GM19328 (cell line): ENCODE results near the gene RASA3.

Experiments
- ATAC-seq: cut with Tn5 transposase; IDR thresholded peaks from one replicate; pipeline ENCODE4 v1.9.1; 2021; ENCODE audit warnings: mild to moderate bottlenecking, moderate library complexity; ENCODE audit not compliant: unreplicated experiment

RASA3 gene

DNA sequence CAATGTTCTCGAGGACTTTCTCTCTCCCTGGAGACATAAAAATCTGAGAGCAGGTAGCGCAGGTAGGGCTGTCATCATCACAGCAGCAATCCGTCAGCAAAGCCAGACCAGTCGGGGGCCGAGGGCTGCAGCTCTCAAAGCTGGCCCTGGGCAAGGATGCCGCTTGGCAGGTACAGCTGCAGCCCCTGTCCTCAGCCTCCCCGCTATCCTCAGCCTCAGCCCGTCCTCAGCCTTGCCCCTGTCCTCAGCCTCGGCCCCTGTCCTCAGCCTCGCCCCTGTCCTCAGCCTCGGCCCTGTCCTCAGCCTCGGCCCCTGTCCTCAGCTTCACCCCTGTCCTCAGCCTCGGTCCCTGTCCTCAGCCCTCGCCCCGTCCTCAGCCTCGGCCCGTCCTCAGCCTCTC is 169.4 kb downstream of the RASA3 start:
- ATAC-seq: no peak

DNA sequence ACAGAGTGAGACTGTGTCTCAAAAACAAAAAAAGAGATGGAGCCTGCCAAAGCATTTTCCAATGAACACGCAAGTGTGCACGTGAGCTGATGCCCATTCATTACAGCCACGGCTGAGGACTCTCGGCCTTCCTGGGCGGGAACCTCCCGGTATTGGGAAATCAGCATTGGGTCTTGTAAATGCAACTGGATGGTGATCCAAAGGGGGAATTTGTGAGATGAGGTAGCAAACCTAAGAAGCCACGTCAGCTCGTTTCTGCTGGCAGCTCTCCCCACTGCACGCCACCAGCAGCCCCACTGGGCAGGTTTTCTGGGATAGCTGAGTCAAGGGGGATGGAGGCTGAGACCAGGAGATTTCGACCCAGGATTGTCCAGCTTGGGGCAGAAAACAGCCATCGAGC is 170.0 kb downstream of the RASA3 start:
- ATAC-seq: no peak

DNA sequence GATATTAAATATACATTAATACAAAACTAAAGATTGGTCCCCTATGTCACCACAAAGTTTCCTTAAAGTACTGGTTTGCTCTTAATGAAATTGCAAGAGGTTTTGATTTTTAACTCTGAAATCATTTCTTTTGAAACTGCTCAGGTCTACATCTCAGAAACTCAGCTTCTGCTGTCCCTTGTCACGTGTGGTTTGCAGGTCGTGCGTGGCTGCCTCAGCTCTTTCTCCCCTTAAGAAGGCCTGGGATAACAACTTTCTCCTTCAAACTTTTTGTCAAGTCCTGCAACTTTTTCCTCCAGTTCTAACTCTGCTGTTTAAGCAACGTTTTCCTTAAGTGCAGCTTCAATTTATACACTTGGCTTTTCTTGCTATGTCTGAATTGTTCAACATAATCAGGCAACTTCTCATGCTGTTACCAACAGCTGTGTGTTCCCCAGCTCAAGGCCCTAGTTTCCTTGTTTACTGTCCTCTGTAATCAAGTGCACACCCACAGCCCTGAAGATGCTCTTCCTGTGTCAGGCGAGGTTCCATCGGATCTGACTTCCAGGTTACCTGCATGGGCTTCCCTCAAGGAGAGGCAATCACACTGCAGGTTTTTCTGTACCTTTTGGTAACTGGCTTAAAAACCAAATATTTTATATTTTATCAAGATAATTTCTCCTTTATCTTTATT is 172.0 kb downstream of the RASA3 start:
- ATAC-seq: no peak

DNA sequence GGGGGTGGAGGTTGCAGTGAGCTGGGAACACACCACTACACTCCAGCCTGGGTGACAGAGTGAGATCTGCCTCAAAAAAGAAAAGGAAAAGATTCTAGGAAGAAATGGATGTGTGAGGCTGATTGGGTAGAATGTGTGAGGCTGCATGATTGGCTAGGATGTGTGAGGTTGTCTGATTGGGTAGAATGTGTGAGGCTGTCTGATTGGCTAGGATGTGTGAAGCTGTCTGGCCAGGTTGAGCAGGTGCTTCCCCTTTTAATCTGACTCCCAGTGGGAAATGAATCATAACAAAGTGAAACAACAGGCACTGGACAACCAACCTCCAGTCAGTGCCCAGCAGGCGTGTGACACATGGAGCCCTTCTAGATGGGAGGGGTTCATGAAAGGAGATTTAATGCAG is 173.2 kb downstream of the RASA3 start:
- no peak for ATAC-seq

DNA sequence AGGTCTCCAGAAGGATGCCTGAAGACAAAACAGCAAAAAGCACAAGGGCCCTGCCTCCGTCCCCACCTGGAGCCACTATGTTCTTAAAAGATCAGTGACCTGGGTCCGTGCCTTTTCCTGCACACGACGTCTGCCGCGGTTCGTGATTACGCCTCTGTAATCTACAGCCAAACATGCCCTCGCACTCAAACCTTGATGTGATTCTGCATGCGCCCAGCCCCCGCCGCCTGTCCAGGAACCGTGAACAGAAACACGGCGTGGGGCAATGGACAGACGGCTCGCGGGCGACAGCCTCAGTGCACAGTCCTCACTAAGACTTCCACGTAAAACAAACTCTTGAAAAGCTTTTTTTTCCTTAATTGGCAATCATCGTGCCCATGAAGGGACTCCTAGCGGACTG is 174.1 kb downstream of the RASA3 start:
- no peak for ATAC-seq

DNA sequence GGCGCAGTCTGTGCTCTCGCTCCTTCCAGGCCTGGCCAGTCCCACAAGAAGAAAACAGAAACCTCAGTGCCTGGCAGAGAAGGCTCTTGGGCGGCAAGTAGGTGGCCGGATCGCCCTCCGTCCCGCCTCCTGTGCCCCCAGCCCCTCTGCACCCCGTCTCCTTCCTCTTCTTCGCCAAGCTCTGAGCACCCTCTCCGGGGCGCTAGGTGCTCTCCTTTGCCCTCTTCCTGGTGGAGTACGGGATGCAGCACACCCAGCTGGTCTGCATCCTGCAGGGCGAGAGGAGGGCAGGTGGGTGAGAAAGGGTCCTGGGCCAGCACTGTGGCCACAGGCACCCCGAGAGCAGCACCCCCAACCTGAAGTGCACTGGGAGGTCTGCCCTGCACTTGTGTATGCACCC is 175.9 kb downstream of the RASA3 start:
- no peak for ATAC-seq

DNA sequence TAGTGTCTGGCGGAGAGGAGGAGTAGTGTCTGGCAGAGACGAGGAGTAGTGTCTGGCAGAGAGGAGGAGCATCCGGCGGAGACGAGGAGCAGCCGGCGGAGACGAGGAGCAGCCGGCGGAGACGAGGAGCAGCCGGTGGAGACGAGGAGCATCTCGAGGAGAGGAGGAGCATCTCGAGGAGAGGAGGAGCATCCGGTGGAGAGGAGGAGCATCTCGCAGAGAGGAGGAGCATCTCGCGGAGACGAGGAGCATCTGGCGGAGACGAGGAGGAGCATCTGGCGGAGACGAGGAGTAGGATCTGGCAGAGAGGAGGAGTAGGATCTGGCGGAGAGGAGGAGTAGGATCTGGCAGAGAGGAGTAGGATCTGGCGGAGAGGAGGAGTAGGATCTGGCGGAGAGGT is 176.7 kb downstream of the RASA3 start:
- no peak for ATAC-seq

DNA sequence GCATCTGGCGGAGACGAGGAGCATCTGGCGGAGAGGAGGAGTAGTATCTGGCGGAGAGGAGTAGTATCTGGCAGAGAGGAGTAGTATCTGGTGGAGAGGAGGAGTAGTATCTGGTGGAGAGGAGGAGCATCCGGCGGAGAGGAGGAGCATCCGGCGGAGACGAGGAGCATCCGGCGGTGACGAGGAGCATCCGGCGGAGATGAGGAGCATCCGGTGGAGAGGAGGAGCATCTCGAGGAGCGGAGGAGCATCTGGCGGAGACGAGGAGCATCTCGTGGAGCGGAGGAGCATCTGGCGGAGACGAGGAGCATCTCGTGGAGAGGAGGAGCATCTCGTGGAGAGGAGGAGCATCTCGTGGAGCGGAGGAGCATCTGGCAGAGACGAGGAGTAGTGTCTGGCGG is 177.2 kb downstream of the RASA3 start:
- no peak for ATAC-seq

DNA sequence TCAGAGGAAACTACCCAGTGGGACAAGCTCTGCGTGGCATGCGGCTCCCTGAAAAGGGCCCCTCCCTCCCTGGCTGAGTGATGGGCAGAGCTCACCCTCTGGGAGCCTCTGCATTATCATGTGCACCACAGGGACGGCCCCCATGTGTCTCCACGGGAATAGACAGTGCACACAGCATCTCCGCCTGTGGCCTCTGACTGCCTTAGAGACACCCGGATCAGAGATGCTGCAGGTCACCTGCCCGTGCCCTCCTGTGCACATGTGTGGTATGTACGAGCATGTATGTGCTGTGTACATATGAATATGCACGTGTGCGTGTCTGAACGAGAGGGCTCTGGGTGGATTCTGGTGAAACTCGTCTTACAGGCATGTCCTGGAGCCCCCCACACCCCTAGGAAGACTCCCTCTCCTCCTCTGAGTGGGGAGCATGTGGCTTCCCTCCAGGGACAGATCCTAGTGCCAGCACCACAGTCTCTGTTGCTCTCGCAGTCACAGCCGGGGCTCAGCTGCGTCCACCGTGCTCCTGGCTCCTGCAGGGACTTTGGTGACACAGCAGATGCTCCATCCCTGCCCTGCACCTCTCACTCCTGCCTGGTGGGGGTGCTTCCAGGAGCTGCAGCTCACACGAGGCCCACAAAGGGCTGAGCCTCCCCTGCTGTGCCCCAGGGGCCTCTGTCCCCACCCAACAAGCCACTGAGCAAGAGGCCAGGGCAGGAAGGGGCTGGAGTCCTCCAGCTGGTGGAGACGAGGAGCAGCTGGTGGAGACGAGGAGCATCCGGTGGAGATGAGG is 178.2 kb downstream of the RASA3 start:
- no peak for ATAC-seq

DNA sequence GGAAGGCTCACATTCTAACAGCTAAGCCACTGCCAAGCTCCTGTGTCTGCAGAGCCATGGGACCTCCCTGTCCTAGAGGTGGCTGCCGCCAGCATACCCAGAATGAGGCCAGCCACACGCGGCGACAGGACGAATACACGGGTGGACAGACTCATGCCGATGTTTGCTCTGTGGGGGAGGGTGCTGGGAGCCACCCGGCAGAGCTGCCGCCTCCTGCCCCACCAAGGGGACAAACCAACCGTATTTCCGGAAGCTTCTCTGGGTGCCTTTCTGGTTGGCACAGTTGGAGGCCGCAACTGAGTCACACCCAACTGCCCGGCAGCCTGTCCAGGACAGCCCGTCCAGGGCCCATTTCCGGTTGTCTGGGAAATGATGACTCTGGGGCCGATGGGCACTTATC is 178.9 kb downstream of the RASA3 start:
- no peak for ATAC-seq

DNA sequence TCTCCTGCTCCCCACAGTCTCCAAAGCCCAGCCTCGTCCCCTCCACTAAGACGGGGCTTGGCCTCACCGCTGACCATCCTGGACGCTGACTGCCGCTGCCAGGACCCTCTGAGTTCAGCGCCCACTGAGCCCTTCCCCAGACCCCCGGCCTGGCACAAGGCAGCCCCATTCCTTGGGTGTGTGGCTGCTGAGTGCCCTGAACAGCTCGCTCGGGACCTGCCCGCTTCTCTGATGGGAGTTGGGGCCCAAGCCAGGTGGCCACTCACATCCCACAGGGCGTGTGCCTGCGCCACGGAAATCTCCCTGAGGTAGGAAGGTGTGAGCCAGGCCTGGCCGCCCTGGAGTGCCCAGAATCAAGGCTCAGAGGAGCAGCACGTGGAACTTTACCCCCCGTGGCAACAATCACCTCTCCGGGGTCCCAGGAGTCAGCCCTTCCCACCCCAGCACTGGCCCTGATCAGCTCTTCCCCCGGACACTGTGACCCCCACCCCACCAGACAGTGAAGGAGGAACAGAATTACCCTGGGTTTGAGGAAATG is 179.4 kb downstream of the RASA3 start:
- no peak for ATAC-seq

DNA sequence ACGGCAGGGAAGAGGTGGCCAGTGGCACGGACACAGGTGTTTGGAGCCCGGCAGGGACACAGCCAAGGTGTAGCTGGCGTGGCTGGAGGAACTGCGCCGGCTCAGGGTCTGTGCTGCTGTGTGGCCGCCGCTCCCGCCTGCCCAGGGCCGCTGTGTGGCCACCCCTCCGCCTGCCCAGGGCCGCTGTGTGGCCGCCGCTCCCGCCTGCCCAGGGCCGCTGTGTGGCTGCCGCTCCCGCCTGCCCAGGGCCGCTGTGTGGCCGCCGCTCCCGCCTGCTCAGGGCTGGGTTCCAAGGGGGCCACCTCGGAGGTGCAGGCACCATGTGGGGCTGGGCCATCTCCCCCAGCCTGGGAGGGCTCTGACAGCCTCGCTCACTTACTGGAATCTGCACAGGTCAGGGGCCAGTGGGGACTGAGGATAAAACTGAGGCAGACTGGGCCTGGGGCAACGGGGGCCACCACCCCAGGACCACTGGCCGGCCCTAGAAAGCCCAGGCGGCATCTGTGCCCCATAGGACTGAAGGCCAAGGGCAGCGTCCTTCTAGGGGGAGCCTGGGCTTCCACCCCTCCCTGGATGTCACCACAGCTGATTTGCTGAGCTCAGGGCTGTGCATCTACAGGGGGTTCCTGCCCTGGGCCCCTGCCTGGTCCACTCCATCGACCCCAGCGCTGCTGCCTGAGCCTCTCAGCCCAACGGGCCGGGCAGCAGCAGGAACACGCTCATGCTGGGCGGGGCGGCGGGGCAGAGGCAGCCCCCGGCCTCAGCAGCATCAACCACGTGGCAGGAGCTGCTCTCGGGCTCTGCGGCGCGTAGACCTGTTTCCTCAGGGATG is 180.1 kb downstream of the RASA3 start:
- ATAC-seq: no peak

DNA sequence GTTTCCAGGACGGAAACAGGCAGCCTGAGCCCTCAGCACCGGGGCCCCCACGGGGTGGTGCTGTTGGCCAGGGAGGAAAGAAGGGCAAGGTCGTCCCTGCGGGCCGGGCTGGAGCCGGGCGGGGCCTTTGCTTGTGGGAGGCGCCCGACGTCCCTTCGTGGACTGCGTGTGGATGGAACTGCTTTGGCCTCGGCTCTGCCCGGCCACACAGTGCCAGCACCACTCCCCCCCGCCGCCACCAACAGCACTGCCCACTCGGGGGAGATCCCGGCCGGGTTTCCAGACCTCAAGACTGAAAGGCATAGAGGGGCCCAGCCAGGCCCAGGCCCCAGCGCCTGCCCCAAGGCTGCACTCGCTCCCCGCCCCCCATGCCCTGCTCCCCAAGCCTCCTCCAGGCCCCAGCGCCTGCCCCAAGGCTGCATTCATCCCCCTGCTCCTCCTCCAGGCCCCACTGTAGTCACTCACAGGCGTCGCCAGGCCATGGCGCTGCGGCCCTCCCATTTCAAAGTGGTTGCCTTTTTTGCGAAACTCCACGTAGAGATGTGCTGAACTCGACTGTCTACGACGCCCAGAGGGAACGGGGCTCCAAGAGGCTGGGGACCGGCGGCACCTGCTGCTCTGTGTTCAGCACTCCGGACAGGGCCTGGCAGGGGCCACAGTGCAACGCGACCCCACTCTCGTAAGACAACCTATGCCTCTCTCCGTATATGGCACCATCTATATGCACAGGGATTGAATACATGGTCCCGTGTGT is 181.0 kb downstream of the RASA3 start:
- no peak for ATAC-seq

DNA sequence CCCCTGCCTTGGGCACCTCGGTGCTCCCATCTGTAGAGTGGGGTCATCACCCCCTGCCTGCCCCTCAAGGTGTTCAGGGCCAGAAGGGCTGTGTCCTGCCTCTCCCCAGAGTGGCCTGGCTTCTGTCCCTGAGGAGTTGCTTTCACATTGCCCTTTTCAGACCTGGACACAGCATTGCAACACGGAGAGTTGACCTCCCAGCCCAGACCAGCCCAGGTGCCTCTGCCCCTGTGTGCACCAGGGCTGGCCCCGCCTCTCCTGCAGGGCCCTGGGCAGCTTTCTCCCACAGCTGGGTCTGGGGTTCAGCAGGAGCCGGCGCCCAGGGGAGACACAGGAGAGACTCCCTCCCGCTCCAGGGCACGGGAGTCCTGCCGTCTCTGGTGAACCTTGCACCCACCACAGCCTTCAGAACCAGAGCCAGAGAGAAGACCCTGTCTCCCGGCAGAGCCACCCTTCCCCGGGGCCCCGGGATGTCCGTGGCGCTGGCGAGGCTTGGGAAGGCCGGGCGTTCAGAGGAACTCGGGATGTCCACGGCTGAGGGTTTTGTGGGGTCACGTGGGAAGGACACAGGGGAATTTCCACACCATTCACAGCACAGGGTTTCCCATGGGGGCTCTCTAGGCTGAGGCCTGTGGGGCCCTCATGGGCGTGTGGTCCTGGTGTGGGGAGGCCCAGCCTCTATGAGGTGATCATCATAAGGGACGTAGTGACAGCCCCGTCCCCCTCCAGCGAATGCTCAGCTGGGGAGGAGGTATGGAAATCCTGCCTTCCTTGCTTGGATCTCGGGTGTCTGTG is 181.8 kb downstream of the RASA3 start:
- ATAC-seq: no peak

DNA sequence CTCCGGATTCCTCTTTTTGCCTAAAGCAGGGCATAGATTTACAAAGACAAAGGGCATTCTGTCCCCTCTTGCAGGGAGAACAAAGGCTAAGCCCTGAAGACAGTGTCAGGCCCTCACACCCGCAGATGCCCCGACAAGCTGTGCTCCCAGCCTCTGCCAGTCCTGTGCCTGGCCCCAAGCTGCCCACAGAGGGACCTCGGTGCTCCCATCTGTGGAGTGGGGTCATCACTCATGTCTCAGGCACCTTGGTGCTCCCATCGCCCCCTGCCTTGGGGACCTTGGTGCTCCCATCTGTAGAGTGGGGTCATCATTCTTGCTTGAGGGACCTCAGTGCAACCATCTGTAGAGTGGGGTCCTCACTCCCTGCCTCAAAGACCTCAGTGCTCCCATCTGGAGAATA is 182.9 kb downstream of the RASA3 start:
- ATAC-seq: no peak

DNA sequence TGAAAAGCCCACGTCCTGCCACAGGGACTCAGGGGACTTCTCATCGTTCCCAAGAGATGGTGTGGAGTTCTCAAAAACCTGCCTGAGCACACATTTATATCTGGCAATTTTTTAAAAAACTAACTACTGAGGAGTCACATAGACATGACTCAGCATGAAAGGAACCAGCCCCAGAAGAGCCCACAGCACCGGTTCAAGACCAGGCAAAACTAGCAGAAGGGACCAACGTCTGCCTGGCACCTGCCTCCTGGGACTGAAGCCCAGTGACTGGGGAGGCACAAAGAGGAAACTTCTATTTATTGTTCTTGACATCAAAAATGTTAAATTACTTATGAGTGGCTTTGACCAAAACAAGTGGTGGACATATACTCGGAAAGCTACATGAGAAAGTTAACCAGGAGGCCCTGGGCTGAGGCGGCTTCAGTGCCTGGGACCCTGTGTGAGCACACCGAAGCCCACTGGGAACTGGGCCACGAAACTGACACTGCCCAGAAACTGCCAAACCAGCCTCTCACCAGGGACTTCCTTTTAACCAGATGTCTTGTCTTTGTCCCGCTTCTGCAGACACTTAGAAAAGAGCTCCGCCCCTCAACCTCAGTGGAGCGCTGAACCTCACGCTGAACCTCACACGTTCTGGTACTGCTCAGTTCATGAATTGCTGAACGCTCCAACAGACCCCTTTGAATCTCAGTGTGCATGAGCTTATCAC is 184.2 kb downstream of the RASA3 start:
- no peak for ATAC-seq

DNA sequence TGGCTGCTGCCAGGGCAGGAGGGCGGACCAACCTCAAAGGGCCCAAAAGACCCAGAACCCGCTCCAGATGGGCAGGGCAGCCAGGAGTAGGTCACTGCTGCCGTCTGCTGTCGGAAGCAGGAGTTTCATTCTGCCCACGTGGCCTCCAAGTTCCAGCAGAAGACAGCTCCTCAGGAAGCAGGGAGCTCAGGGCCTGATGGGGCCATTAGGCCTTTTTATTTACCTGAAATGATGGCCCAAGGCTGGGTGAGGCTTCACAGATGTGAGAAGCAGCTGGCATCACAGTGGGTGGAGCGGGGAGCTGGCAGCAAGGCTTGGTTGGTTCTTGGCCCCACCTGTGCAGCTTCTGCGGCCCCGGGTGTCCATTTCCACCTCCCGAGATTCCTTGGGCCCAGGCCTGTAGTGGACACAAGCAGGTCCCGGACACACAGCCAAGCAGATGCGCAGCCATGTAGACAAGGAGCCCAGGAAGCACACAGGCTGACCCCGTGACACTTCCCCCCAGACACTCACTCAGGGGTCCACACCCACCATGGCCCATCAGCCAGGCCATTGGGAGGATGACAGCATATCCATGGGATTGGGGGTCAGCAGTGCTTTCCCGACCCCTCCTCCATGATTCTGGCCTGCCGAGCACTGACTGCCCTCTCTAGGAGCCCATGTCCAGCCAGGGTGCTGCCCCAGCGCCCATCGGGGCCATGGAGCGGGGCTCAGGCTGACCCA is 185.0 kb downstream of the RASA3 start:
- no peak for ATAC-seq

DNA sequence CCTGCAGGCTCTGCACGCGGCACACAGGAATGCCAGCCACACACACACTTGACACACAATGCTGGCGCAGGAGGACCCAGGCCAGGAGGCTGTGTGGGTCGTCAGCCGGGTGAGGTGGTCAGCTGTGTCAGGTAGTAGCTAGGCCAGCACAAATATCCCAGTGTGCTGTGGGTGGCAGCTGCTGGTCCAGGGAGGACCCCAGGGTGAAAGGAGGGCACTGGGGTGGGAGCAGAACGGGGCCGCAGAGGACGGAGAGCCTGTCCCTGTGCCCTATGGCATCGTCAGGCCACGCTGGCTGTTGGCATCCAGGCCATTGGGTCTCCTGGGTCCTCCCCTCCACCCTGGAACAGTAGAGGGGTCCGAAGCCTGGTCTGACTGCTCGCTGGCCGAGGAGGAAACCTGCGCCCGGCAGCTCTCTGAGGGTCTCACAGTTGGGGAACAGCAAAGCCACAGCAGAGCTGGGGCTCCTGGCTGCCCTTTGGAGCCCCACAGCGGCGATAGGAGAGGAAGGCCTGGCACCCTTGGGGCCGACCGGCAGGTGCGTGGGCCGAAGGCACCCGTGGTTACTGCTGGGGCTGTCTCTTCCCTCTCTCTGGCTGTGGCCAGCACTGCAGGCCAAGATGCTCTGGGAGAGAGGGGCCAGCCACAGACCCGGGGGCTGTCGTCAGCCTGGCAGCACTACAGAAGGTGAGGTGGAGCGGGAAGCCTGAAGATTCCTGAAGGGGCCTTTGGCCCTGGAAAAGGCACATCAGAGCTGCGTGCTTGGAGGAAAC is 185.8 kb downstream of the RASA3 start:
- ATAC-seq: no peak
